Uterus (tissue), 2 donors: ENCODE measurements around the gene CALY.

ENCODE experiments used
- POLR2A ChIP-seq, 2 donors: fragments of 450-650 bp; IDR thresholded peaks; one replicate each; pipeline ENCODE4 v1.6.1; 2016; ENCODE audit warnings: antibody characterized with exemption in 2 of 2, mild to moderate bottlenecking in 1 of 2, moderate library complexity in 1 of 2
- TF ChIP-seq, protein P1 (sequence below), 4 experiments: fragments of 200-600 bp in 2 of 4; fragments of 450-650 bp in 2 of 4; sonication (generic) in 2 of 4; IDR thresholded peaks; one replicate each; pipeline ENCODE4 v1.5.1; 2016 to 2019; ENCODE audit warnings: antibody characterized with exemption in 4 of 4, mild to moderate bottlenecking in 2 of 4, moderate library complexity in 1 of 4

- TF ChIP-seq, protein P1, sequence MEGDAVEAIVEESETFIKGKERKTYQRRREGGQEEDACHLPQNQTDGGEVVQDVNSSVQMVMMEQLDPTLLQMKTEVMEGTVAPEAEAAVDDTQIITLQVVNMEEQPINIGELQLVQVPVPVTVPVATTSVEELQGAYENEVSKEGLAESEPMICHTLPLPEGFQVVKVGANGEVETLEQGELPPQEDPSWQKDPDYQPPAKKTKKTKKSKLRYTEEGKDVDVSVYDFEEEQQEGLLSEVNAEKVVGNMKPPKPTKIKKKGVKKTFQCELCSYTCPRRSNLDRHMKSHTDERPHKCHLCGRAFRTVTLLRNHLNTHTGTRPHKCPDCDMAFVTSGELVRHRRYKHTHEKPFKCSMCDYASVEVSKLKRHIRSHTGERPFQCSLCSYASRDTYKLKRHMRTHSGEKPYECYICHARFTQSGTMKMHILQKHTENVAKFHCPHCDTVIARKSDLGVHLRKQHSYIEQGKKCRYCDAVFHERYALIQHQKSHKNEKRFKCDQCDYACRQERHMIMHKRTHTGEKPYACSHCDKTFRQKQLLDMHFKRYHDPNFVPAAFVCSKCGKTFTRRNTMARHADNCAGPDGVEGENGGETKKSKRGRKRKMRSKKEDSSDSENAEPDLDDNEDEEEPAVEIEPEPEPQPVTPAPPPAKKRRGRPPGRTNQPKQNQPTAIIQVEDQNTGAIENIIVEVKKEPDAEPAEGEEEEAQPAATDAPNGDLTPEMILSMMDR (IDR thresholded peaks at IDR 0.05), result no peak
- TF ChIP-seq POLR2A (IDR thresholded peaks at IDR 0.05), result no peak
Measured at GRCh38 chr10:133361773-133362441, 25.2 kb upstream of the CALY start.
